ENCODE results near the gene CNRIP1.

CNRIP1 gene

GRCh38 chr2:68363721-68364120, 44.0 kb upstream of the CNRIP1 start:
- peaks cover 2% of the 10 kb centered on the region for H3K9me3 ChIP-seq (ENCODE audit: control insufficient read depth, insufficient read depth, low read length)
- H3K4me1 ChIP-seq (ENCODE audit: control insufficient read depth, low read length), result peaks cover 73% of the 10 kb centered on the region
- H3K4me2 ChIP-seq (ENCODE audit: low read length), result peak overlapping the region; percentile 87; the same call in 1 of the 2 replicates
- H3K9me2 ChIP-seq (replicated peaks; ENCODE audit: control insufficient read depth, low read length), result no peaks in the 10 kb centered on the region
- no peak for TF ChIP-seq CTCF (IDR thresholded peaks at IDR 0.05; ENCODE audit: low read depth, low read length, poor library complexity, severe bottlenecking)
- no peaks in the 10 kb centered on the region for H3K27me3 ChIP-seq (ENCODE audit: control insufficient read depth, low read length)
- H3K79me2 ChIP-seq (ENCODE audit: control insufficient read depth, low read length), result peaks cover 36% of the 10 kb centered on the region
- no peak overlapping the region for H3K27ac ChIP-seq (ENCODE audit: low read depth, low read length)
- no peaks in the 10 kb centered on the region for H3F3A ChIP-seq (ENCODE audit: control insufficient read depth, insufficient read depth)
- peaks cover 7% of the 10 kb centered on the region for H3K36me3 ChIP-seq (ENCODE audit: control insufficient read depth, low read length)
- no peak overlapping the region for H3K4me3 ChIP-seq (ENCODE audit: low read length)
- H4K20me1 ChIP-seq (ENCODE audit: control insufficient read depth, insufficient read depth, low read depth, low read length), result no peaks in the 10 kb centered on the region

DNA sequence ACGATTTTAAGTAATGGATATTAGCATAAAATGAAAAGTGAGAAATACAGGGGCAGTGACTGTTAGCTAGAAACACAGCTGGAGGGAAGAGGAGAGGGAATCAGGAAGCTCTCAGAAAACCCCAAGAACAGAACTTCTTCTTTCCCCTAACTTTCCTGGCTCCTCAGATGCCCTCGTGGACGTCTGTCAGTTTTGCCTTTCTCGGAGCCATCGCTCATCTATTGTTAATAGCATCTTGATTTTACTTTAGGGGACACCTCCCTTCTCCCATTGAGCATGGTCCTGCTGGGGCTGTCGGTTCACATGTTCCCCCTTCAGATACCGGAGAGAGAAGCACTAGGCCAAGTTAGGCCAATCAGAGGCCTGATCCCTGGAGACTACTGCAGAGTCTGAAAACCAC, 43.0 kb upstream of the CNRIP1 start:
- Histone ChIP-seq H3K4me3 (ENCODE audit: low read length) (peak overlapping the region; percentile 69), H3K4me1 (ENCODE audit: control insufficient read depth, low read length) (peaks cover 68% of the 10 kb centered on the region), H3K4me2 (ENCODE audit: low read length) (peak overlapping the region; percentile 80), H3F3A (ENCODE audit: control insufficient read depth, insufficient read depth) (no peaks in the 10 kb centered on the region), H3K79me2 (ENCODE audit: control insufficient read depth, low read length) (peaks cover 30% of the 10 kb centered on the region), H3K9me2 (replicated peaks; ENCODE audit: control insufficient read depth, low read length) (no peaks in the 10 kb centered on the region), H3K36me3 (ENCODE audit: control insufficient read depth, low read length) (no peaks in the 10 kb centered on the region), H3K9me3 (ENCODE audit: control insufficient read depth, insufficient read depth, low read length) (no peaks in the 10 kb centered on the region), H3K27me3 (ENCODE audit: control insufficient read depth, low read length) (no peaks in the 10 kb centered on the region), H3K27ac (ENCODE audit: low read depth, low read length) (peak overlapping the region; percentile 69), H4K20me1 (ENCODE audit: control insufficient read depth, insufficient read depth, low read depth, low read length) (no peaks in the 10 kb centered on the region)
- TF ChIP-seq EZH2phosphoT487 (IDR thresholded peaks at IDR 0.05; ENCODE audit: borderline replicate concordance, low read length) (no peak), CTCF (IDR thresholded peaks at IDR 0.05; ENCODE audit: low read depth, low read length, poor library complexity, severe bottlenecking) (no peak)

GRCh38 chr2:68362069-68362468, 42.3 kb upstream of the CNRIP1 start:
- H3K4me2 ChIP-seq (ENCODE audit: low read length), result peak overlapping the region; percentile 80
- peaks cover 64% of the 10 kb centered on the region for H3K4me1 ChIP-seq (ENCODE audit: control insufficient read depth, low read length)
- TF ChIP-seq CTCF (IDR thresholded peaks at IDR 0.05; ENCODE audit: low read depth, low read length, poor library complexity, severe bottlenecking), result peak; percentile 77
- no peak for TF ChIP-seq EZH2phosphoT487 (IDR thresholded peaks at IDR 0.05; ENCODE audit: borderline replicate concordance, low read length)
- H3K9me2 ChIP-seq (replicated peaks; ENCODE audit: control insufficient read depth, low read length), result no peaks in the 10 kb centered on the region
- peaks cover 23% of the 10 kb centered on the region for H3K79me2 ChIP-seq (ENCODE audit: control insufficient read depth, low read length)
- no peaks in the 10 kb centered on the region for H3F3A ChIP-seq (ENCODE audit: control insufficient read depth, insufficient read depth)
- peak overlapping the region; percentile 69 for H3K27ac ChIP-seq (ENCODE audit: low read depth, low read length)
- peak overlapping the region; percentile 69 for H3K4me3 ChIP-seq (ENCODE audit: low read length)
- no peaks in the 10 kb centered on the region for H3K36me3 ChIP-seq (ENCODE audit: control insufficient read depth, low read length)
- H3K9me3 ChIP-seq (ENCODE audit: control insufficient read depth, insufficient read depth, low read length), result no peaks in the 10 kb centered on the region
- no peaks in the 10 kb centered on the region for H4K20me1 ChIP-seq (ENCODE audit: control insufficient read depth, insufficient read depth, low read depth, low read length)
- H3K27me3 ChIP-seq (ENCODE audit: control insufficient read depth, low read length), result no peaks in the 10 kb centered on the region

DNA sequence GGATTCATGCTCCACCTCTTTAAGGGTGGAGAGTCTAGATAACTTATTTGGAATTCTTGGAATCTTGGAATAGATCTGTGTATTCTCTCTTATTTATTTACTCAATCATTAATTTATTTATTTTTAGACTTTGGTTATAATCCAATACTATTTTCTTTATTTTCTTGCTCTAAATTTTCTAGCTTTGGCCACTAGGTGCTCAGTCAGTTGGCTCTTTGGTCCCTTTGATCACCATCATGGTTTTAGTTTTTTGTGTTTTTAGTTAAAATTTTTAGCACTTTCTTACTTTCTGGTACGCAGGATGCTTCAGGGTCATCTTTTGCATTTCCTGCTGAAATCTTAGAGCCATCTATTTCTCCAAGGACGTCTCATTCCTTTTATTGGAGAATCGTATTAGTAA, 40.1 kb upstream of the CNRIP1 start:
- TF ChIP-seq EZH2phosphoT487 (IDR thresholded peaks at IDR 0.05; ENCODE audit: borderline replicate concordance, low read length) (no peak), CTCF (IDR thresholded peaks at IDR 0.05; ENCODE audit: low read depth, low read length, poor library complexity, severe bottlenecking) (no peak)
- H3K36me3 ChIP-seq (ENCODE audit: control insufficient read depth, low read length), result no peaks in the 10 kb centered on the region
- no peaks in the 10 kb centered on the region for H4K20me1 ChIP-seq (ENCODE audit: control insufficient read depth, insufficient read depth, low read depth, low read length)
- H3K9me2 ChIP-seq (replicated peaks; ENCODE audit: control insufficient read depth, low read length), result no peaks in the 10 kb centered on the region
- H3K4me3 ChIP-seq (ENCODE audit: low read length), result no peak overlapping the region
- H3K79me2 ChIP-seq (ENCODE audit: control insufficient read depth, low read length), result peaks cover 3% of the 10 kb centered on the region; the same call in 1 of the 2 replicates
- H3K27me3 ChIP-seq (ENCODE audit: control insufficient read depth, low read length), result no peaks in the 10 kb centered on the region
- no peak overlapping the region for H3K27ac ChIP-seq (ENCODE audit: low read depth, low read length)
- H3K4me2 ChIP-seq (ENCODE audit: low read length), result no peak overlapping the region
- H3K9me3 ChIP-seq (ENCODE audit: control insufficient read depth, insufficient read depth, low read length), result no peaks in the 10 kb centered on the region
- peaks cover 45% of the 10 kb centered on the region for H3K4me1 ChIP-seq (ENCODE audit: control insufficient read depth, low read length)
- H3F3A ChIP-seq (ENCODE audit: control insufficient read depth, insufficient read depth), result no peaks in the 10 kb centered on the region

Measured in DOHH2 (cell line).